Nephron progenitor cell (in vitro differentiated cells): ENCODE data around the gene STEAP1B.

Experiments
- DNase-seq: peaks from one replicate; pipeline ENCODE4 v3.0.0; 2021
- H3K27ac Mint-ChIP-seq: 2 replicates; pipeline ENCODE4 v1.8.0; 2021; ENCODE audit warnings: mild to moderate bottlenecking, moderate library complexity, mixed read lengths
- H3K27me3 Mint-ChIP-seq: 2 replicates; pipeline ENCODE4 v1.8.0; 2021; ENCODE audit warnings: mild to moderate bottlenecking, low read depth, mixed read lengths; ENCODE audit not compliant: poor library complexity
- H3K36me3 Mint-ChIP-seq: 2 replicates; pipeline ENCODE4 v1.8.0; 2021; ENCODE audit warnings: low read depth, mixed read lengths
- H3K4me1 Mint-ChIP-seq: 2 replicates; pipeline ENCODE4 v1.8.0; 2021; ENCODE audit warnings: mixed read lengths
- H3K4me3 Mint-ChIP-seq: 2 replicates; pipeline ENCODE4 v1.8.0; 2021; ENCODE audit warnings: mild to moderate bottlenecking, moderate library complexity, mixed read lengths
- H3K9me3 Mint-ChIP-seq: 2 replicates; pipeline ENCODE4 v1.8.0; 2021; ENCODE audit warnings: mild to moderate bottlenecking, moderate library complexity, mixed read lengths
- CTCF ChIP-seq: fragments of 200-600 bp; sonication (generic); IDR thresholded peaks from 2 replicates; pipeline ENCODE4 v1.5.0; 2021; ENCODE audit warnings: antibody characterized with exemption

The STEAP1B gene

GRCh38 chr7:22375359-22376048 is 124.5 kb downstream of the STEAP1B start:
- Mint-ChIP-seq H3K36me3 (no peaks in the 10 kb centered on the region), H3K27me3 (no peaks in the 10 kb centered on the region), H3K9me3 (no peaks in the 10 kb centered on the region), H3K4me1 (peaks cover 59% of the 10 kb centered on the region), H3K27ac (no peak overlapping the region), H3K4me3 (no peak overlapping the region)
- no peak for TF ChIP-seq CTCF
- DNase-seq, result no peak

GRCh38 chr7:22373911-22374310 is 126.1 kb downstream of the STEAP1B start:
- no peaks in the 10 kb centered on the region for H3K9me3 Mint-ChIP-seq
- peaks cover 53% of the 10 kb centered on the region for H3K4me1 Mint-ChIP-seq
- DNase-seq, result no peak
- H3K4me3 Mint-ChIP-seq, result no peak overlapping the region
- H3K27ac Mint-ChIP-seq, result no peak overlapping the region
- no peak for TF ChIP-seq CTCF
- no peaks in the 10 kb centered on the region for H3K27me3 Mint-ChIP-seq
- H3K36me3 Mint-ChIP-seq, result no peaks in the 10 kb centered on the region

GRCh38 chr7:22373388-22373787 is 126.6 kb downstream of the STEAP1B start:
- Mint-ChIP-seq H3K4me1 (peaks cover 53% of the 10 kb centered on the region), H3K9me3 (no peaks in the 10 kb centered on the region), H3K27me3 (no peaks in the 10 kb centered on the region), H3K36me3 (no peaks in the 10 kb centered on the region), H3K27ac (peak overlapping the region; percentile 50), H3K4me3 (no peak overlapping the region)
- DNase-seq, result no peak
- no peak for TF ChIP-seq CTCF

- DNase-seq, result no peak
- Mint-ChIP-seq H3K9me3 (no peaks in the 10 kb centered on the region), H3K27ac (no peak overlapping the region)
These were observed 127.1 kb downstream of the STEAP1B start for GRCh38 chr7:22372863-22373262.

GRCh38 chr7:22371878-22372277 is 128.1 kb downstream of the STEAP1B start:
- no peak for TF ChIP-seq CTCF
- Mint-ChIP-seq H3K9me3 (no peaks in the 10 kb centered on the region), H3K4me3 (no peak overlapping the region), H3K27me3 (peaks cover 6% of the 10 kb centered on the region), H3K27ac (no peak overlapping the region), H3K36me3 (no peaks in the 10 kb centered on the region), H3K4me1 (peaks cover 41% of the 10 kb centered on the region)
- no peak for DNase-seq

More at GRCh38 chr7:22372863-22373262, 127.1 kb downstream of the STEAP1B start:
- peaks cover 49% of the 10 kb centered on the region for H3K4me1 Mint-ChIP-seq
- H3K36me3 Mint-ChIP-seq, result no peaks in the 10 kb centered on the region
- peaks cover 2% of the 10 kb centered on the region for H3K27me3 Mint-ChIP-seq
- TF ChIP-seq CTCF, result no peak
- no peak overlapping the region for H3K4me3 Mint-ChIP-seq
